NCI-H226 (cell line): ENCODE measurements around the gene ADAMTS6.
"Not testable (repeated sequence)": the region's sequence is repeated elsewhere in the genome, so short reads cannot be mapped to it uniquely, and the experiment has no call there.

Experiments used
- DNase-seq: peaks from one replicate; pipeline ENCODE4 v3.0.0-alpha.2; 2015

ADAMTS6 gene, protein sequence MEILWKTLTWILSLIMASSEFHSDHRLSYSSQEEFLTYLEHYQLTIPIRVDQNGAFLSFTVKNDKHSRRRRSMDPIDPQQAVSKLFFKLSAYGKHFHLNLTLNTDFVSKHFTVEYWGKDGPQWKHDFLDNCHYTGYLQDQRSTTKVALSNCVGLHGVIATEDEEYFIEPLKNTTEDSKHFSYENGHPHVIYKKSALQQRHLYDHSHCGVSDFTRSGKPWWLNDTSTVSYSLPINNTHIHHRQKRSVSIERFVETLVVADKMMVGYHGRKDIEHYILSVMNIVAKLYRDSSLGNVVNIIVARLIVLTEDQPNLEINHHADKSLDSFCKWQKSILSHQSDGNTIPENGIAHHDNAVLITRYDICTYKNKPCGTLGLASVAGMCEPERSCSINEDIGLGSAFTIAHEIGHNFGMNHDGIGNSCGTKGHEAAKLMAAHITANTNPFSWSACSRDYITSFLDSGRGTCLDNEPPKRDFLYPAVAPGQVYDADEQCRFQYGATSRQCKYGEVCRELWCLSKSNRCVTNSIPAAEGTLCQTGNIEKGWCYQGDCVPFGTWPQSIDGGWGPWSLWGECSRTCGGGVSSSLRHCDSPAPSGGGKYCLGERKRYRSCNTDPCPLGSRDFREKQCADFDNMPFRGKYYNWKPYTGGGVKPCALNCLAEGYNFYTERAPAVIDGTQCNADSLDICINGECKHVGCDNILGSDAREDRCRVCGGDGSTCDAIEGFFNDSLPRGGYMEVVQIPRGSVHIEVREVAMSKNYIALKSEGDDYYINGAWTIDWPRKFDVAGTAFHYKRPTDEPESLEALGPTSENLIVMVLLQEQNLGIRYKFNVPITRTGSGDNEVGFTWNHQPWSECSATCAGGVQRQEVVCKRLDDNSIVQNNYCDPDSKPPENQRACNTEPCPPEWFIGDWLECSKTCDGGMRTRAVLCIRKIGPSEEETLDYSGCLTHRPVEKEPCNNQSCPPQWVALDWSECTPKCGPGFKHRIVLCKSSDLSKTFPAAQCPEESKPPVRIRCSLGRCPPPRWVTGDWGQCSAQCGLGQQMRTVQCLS (N-terminal part only)

DNA sequence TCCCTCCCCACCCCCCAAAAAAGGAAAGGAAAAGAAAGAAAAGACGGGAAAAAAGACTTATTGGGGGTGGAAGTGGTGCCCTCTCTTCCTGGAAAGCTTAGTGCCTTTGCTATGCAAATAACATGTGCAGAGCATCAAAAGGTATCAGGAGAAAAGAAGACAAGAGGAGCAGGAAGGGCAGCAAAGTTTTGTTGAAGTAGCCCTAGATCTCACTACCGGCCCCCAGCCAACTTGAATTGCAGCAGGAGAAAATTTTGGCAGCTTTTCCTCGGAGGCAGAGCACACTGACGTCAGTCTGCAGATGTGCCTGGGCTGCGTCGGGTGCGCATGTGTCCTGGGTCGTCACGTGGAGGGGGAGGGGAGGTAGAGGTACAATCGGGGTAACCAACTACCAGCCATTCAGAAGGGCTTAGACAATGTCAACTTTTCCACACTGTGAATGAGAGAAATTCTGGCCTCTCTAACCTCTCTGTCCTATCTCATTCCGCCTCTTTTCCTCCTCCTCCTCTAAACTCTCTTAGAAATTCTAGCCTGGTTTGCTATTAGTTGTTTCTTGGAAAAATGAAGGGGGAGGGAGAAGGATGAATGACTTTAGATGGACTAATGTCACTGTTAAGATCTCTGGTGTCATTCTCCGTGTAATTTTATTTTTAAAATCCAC is at the start of gene ADAMTS6:
TSS of gene ADAMTS6 (minus strand) at position 286 of the 661 bp plus-strand sequence. CDS start 8,247 bp downstream, outside the sequence.
- DNase-seq = peak; percentile 92

DNA sequence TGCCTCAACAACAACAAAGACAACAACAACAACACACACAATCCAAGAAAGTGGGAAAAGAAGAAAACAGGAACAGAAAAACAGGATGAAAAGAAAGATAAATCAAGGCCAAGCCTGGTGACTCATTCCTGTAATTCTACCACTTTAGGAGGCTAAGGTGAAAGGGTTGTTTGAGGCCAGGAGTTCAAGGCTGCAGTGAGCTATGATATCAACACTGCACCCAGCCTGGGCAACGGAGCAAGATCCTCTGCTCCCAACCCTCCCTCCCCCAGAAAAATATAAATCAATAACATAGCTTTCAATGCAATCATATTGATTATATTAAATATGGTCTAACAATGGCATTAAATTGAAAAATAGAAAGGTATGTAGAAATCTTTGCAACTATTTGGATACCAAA is 49.2 kb upstream of the ADAMTS6 start:
- no peak for DNase-seq

DNA sequence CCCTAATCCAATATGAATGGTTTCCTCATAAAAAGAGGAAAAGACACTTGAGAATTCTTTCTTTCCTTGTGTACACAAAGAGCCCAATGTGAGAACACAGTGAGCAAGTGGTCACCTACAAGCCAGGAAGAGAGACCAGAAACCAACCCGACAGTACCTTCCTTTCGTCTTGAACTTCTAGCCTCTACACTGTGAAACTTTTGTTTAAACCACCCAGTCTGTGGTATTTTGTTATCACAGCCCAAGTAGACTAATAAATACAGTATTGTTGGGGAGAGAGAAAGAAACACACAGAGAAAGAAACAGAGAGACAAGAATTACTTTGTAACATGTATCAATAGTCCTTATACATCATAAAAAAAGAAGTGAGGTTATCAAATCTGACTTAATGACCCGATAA is 44.0 kb upstream of the ADAMTS6 start:
- DNase-seq = no peak

DNA sequence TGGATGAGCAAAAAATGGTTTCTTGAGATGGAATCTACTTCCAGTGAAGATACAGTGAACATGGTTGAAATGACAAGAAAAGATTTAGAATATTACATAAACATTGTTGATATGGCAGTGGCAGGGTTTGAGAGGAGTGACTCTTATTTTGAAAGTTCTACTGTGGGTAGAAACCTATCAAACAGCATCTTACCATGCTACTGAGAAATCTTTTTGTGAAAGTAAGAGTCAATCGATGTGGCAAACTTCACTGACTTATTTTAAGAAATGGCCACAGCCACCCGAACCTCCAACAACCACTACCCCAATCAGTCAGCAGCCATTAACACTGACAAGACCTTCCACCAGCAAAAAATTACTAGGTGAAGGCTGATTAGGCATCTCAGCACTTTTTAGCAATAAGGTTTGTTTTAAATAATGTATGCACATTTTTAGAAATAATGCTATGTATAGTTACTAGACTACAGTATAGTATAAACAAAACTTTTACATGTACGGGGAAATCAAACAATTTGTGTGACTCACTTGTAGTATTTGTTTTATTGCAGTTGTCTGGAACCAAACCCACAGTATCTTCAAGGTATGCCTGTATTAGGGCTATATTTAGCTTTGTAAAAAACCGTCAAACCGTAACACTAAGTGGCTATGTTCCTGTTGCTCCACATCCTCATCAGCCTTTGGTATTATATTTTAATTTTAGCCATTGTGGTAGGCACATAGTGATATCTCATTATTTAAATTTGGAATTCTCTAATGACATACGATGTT is 30.6 kb upstream of the ADAMTS6 start:
- no peak for DNase-seq

DNA sequence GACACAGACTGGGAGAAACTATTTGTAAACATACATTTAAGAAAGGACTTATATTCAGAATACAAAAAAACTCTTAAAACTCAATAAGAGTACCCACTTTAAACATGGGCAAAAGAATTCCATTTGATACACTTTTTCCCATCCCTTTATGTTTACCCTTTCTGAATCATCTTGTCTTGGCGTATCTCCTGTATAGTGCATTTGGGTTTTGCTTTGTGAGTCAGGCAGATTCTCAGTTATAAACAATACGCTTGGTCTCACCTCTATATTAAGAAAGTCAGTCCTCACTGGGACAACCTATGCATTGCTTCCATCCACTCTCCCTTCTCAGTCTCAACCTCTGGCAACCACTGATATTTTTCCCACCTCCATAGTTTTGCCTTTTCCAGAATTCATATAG is 27.3 kb upstream of the ADAMTS6 start:
- DNase-seq = no peak

DNA sequence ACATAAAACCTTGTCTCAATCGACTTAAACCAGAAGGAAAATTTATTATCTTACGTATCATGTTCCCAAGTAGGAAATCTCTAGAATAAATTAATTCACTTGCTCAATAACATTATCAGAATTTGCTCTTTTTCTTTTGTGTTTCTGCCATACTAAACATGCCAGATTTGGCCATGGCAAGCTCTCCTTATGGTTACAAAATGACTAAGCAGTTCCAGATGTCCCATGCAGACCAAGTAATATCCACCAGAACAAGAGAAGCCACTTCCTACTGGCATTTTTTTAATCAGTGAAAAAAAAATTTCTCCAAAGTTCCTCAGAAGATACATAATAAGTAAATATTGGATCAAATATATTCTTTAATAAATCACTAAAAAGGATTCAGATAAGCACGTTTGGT is 25.2 kb upstream of the ADAMTS6 start:
- no peak for DNase-seq

DNA sequence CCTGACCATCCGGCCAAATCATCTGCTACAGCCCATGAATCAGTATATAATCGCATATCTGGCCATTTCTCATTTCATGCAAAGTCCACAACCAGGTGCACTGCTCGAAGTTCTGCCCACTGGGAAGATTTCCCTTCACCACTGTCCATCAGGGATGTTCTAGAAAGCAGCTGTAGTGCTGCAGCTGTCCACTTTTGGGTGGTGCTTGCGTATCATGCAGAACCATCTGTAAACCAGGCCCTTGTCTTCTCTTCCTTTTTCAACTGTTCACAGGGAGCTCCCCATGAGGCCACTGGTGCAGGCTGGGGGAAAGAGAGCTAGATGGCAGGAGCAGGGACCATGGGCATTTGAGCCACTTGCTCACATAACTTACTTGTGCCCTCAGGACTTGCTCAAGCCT is 7.4 kb upstream of the ADAMTS6 start:
- DNase-seq = no peak

DNA sequence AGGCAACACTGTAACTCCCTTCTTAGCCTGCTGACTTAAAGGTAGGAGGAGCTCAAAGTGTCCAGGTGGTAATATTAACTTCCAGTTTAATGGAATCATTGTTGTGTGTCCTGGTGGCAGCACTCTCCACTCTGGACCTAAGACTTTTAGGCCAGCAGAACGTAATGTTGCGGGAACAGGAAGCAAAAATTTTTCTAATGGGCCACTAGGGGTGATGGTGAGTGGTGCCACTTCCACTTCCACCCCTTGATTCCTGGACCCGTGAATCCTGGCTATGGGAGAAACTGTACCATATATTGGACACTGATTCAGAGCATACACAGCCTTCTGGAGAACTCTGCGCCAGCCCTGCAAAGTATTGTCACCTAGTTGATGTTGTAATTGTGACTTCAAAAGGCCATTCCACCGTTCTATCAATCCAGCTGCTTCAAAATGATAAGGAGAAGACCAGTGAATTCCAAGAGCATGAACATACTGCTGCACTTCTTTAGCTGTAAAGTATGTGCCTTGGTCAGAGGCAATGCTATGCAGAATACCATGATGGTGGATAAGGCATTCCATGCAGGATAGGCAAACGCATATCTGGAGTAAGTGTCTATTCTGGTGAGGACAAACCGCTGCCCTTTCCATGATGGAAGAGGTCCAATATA is 6.4 kb upstream of the ADAMTS6 start:
- DNase-seq = not testable (repeated sequence)

- DNase-seq = not testable (repeated sequence)
Observed at GRCh38 chr5:65486803-65487202, 5.1 kb upstream of the ADAMTS6 start.

- no peak for DNase-seq
Observed at GRCh38 chr5:65485405-65485804, 3.7 kb upstream of the ADAMTS6 start.

DNA sequence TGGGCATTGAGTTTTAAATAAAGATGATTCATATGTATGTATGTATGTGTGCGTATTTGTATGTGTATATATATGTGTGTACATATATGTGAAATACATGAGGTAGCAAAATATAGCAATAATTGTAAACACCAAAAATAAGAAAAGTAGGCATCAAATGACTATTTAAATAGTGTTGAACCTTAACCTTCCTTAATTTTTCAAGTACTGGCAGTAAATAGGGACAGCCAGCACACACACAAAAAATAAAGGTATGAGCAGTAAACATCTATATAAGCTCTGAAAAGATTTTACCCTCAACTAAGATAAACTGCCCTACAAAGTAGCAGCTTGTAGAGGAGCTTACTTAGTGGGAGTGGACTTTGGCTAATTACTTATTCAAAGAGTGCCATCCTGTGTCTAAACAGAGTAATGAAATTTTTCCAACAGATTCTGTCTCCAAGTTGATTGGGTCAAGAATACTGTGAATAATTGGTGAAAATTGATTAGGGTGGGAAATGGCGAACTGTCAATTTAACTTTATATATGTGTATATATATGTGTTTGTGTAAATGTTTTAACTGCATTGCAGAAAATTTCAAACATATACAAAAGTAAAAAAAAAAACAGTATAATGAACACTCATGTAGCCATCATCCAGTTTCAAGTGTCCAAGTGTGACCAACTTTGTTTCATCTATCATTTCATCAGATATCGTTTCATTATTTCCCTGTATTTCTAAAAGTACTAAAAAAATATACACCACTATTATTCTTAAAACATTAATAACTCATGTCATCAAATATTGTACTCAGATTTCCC is 2.0 kb upstream of the ADAMTS6 start:
- DNase-seq = peak; percentile 58

- peak; percentile 41 for DNase-seq
Observed at GRCh38 chr5:65482736-65483545, 1.2 kb upstream of the ADAMTS6 start.

GRCh38 chr5:65482296-65482735 is 596 bp upstream of the ADAMTS6 start:
- DNase-seq = peak; percentile 9

GRCh38 chr5:65481171-65481581 is 544 bp downstream of the ADAMTS6 start:
- no peak for DNase-seq

DNA sequence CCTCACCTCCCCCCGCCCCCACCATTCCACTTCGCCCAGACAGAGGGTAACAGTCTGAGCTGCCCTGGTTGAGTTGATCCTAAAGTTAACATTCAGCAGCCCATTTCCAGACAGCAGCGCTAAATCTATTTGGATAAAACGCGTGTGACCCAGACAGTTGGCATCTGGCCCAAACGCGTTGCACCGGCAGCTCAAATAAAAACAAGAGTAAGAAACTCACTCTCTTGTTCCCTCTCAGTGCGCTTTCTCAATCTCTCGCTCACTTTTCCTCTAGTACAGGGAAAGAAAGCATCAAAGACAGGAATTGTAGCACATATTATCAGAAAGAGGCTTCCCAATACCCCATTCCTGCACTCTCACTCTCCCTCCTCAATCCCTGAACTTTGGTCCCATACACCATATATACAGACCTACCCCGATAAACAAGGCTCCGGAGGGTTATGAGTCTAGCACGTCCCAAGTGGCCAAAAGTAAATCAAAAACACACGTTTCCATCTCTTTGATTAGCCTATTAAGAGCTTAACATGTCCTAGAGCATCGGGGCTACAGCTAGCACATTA is 1.3 kb downstream of the ADAMTS6 start:
- DNase-seq = peak; percentile 12

GRCh38 chr5:65479527-65479926 is 2.2 kb downstream of the ADAMTS6 start:
- no peak for DNase-seq

DNA sequence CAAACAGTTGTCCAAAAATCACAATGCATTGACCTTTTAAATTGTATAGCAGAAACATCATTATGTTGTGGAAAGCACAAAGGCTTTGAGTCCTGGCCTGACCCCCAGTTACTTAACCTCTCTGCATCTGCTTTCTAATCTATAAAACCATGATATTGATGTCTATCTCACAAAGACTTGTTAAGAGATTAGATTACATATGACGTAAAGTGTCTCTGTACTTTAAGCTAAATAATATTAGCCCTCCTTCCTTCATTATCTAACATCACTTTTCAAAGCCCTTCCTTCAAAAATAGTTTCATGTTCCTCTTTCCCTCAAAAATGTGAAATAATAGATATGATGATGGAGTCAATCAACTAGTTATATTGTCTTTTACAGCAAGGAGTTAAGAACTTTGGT is 3.4 kb downstream of the ADAMTS6 start:
- no peak for DNase-seq

DNA sequence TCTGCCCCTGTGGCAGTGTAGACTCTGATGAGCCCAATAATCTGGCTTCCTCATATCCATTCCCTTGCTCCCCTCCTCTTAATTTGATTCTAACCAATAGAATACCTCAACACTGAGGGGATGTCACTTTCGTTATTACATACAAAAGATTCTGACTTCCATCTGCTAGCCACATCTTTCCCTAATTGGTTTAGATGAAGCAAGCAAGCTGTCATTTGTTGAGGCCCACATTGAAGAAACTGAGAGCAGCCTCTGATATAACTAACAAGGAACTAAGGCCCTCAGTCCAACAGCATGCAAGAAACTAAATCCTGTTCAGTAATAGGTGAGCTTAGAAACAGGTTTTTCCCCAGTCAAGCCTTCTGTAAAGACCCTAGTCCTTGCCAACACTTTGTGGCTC is 5.8 kb downstream of the ADAMTS6 start:
- DNase-seq = no peak

GRCh38 chr5:65475336-65475735 is 6.4 kb downstream of the ADAMTS6 start:
- DNase-seq = no peak
